ENCODE data around the gene PLIN4. TPM values are rescaled to one million over a fixed set of nuclear protein-coding genes. Genes with fewer than 3 reads are reported as not detected.

PLIN4 gene
- total RNA-seq, 5 donors from 2014 or later (not counting 1 experiment from before 2014, with no cell fraction given) = 0.06 to 0.16 (median 0.15) TPM; not detected in 2

DNA sequence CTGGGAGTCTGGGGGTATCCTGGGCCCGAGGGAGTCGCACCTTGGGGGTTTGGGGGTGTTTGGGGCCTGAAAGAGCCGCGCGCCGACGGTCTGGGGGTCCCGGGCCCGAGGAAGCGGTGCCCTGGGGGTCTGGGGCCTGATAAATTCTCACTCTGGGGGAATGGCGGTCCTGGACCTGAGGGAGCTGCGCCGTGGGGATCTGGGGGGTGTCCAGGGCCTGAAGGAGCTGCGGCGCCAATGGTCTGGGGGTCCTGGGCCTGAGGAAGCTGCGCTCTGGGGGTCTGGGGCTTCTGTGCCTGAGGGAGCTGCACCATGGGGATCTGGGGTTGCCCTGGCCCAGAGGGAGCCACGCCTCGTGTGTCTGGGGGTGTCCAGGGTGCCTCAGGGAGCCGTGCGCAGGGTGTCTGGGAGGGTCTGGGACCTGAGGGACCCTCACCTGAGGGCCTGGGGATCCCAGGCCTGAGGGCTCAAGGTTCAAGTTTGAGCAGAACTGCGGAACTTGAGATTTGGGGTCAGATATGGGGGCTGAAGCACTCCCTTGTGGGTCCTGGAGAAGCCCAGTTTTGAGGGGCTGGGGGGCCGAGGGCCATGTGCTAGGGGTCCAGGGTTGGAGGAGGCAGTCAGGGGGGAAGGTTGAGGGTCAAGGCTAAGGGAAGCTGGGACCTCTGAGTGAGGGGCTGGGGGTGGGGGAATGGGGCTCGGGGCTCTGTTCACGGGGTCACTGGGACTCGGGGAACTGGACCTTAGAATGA is 45.1 kb downstream of the PLIN4 start:
- H3K9me3 ChIP-seq = no peaks in the 10 kb centered on the region
- H3K27ac Mint-ChIP-seq = no peak overlapping the region
- no peaks in the 10 kb centered on the region for H3K27me3 ChIP-seq (replicated peaks in 1 of 2; ENCODE audit: control insufficient read depth in 2 of 2, extremely low read depth in 1 of 2, insufficient read depth in 2 of 2, low read length in 1 of 2)
- H3K27ac ChIP-seq (ENCODE audit: low read length) = peak overlapping the region; percentile 1
- peaks cover 23 to 25% (median 24%) of the 10 kb centered on the region in 3 donors for H3K4me1 Mint-ChIP-seq
- ATAC-seq (replicated peaks in 1 of 4) (no peak), DNase-seq (no peak)
- WGBS (ENCODE audit: insufficient coverage) = 40% methylated on average over 24 of the region's 25 CpGs
- peak overlapping the region in 2 of 3 donors; percentile 73 to 76 for H3K4me3 Mint-ChIP-seq
- H3K9me3 Mint-ChIP-seq = no peaks in the 10 kb centered on the region
- ChIA-PET POLR2A (no interaction called here), CTCF (interaction anchor here in 1 of 2 donors (0.6 kb wide), 2 partner anchors 11 to 18 kb away, joined by 3 read pairs; no protein-coding TSS in a partner anchor)
- H3K4me1 ChIP-seq (ENCODE audit: control insufficient read depth in 1 of 2, extremely low read depth in 1 of 2, insufficient read depth in 2 of 2, low read length in 2 of 2) = peaks cover 15 to 38% of the 10 kb centered on the region in 2 experiments
- H3K36me3 ChIP-seq (ENCODE audit: control insufficient read depth in 2 of 2, extremely low read depth in 1 of 2, insufficient read depth in 1 of 2, low read length in 1 of 2) = peaks cover 0 to 18% of the 10 kb centered on the region in 2 donors
- no peaks in the 10 kb centered on the region for H3K27me3 Mint-ChIP-seq
- peak overlapping the region; percentile 58 to 80 for H3K4me3 ChIP-seq (ENCODE audit: control insufficient read depth in 1 of 2, extremely low read depth in 1 of 2, low read length in 1 of 2)
- H3K36me3 Mint-ChIP-seq = peaks cover 12% of the 10 kb centered on the region

DNA sequence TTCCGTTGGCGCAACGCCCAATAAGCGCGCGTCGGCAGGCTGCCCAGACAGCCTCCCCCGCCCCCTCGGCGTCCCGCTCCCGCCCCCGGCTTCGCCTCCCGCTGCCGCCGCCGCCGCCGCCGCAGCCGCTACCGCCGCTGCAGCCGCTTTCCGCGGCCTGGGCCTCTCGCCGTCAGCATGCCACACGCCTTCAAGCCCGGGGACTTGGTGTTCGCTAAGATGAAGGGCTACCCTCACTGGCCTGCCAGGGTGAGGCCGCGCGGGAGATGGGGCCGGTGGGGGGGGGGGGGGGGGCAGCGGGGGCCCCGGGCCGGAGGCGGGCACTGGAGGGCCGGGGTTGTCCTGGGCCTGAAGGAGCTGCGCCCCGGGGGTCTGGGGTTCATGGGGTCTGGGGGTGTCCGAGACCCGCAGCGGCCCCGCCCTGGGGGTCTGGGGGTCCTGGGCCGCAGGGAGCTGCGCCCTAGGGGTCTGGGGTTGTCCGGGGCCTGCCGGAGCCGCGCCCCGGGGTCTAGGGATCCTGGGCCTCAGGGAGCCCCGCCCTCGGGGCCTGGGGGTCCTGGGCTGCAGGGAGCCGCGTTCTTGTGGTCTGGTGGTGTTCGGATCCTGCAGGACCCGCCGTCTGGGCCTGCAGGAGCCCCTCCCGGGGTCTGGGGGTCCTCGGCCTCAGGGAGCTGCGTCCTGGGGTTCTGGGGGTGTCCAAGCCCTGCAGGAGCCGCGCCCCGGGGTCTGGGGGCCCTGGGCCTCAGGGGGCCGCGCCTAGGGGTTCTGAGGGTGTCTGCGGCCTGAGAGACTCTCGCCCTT is 45.9 kb downstream of the PLIN4 start, which contains the start of gene HDGFL2:
HDGFL2 (plus strand) TSS at position 124 of the 801 bp plus-strand sequence; CDS start at position 178, 54 bp downstream.
- H3K27me3 Mint-ChIP-seq = no peaks in the 10 kb centered on the region
- Histone ChIP-seq H3K4me1 (ENCODE audit: control insufficient read depth in 1 of 2, extremely low read depth in 1 of 2, insufficient read depth in 2 of 2, low read length in 2 of 2) (peaks cover 15 to 38% of the 10 kb centered on the region in 2 experiments), H3K27ac (ENCODE audit: low read length) (peak within 1 kb of the TSS; percentile 83), H3K4me3 (ENCODE audit: control insufficient read depth in 1 of 2, extremely low read depth in 1 of 2, low read length in 1 of 2) (peak within 1 kb of the TSS; percentile 80 to 84), H3K36me3 (ENCODE audit: control insufficient read depth in 2 of 2, extremely low read depth in 1 of 2, insufficient read depth in 1 of 2, low read length in 1 of 2) (peaks cover 0 to 16% of the 10 kb centered on the region in 2 donors), H3K27me3 (replicated peaks in 1 of 2; ENCODE audit: control insufficient read depth in 2 of 2, extremely low read depth in 1 of 2, insufficient read depth in 2 of 2, low read length in 1 of 2) (no peaks in the 10 kb centered on the region), H3K9me3 (no peaks in the 10 kb centered on the region)
- CTCF ChIA-PET = interaction anchor here in 1 of 2 donors (1.0 to 1.9 kb wide), 7 partner anchors 14 to 319 kb away, joined by 3 to 13 read pairs (median 6); partner anchors contain the start of genes FEM1A, MPND and SH3GL1
- under 1% methylated on average over 54 of the region's 71 CpGs for WGBS (ENCODE audit: insufficient coverage)
- H3K4me1 Mint-ChIP-seq = peaks cover 23 to 25% (median 24%) of the 10 kb centered on the region in 3 donors
- H3K27ac Mint-ChIP-seq = no peak within 1 kb of the TSS
- no peaks in the 10 kb centered on the region for H3K9me3 Mint-ChIP-seq
- POLR2A ChIA-PET = interaction anchor here in 1 of 2 donors (0.9 to 1.3 kb wide), 3 partner anchors 70 to 226 kb away, joined by 3 to 5 read pairs (median 4); partner anchors contain the start of genes CHAF1A, SH3GL1 and YJU2
- H3K36me3 Mint-ChIP-seq = peaks cover 8% of the 10 kb centered on the region
- H3K4me3 Mint-ChIP-seq = peak within 1 kb of the TSS in 2 of 3 donors; percentile 73 to 76
- peak in 4 of 35 experiments; percentile 85 to 97 (median 95) for DNase-seq
- no peak for ATAC-seq (replicated peaks in 1 of 4)

GRCh38 chr19:4471403-4472173 is 46.7 kb downstream of the PLIN4 start:
- peaks cover 3% of the 10 kb centered on the region for H3K36me3 Mint-ChIP-seq
- no peaks in the 10 kb centered on the region for H3K9me3 Mint-ChIP-seq
- peaks cover 15 to 38% of the 10 kb centered on the region in 2 experiments for H3K4me1 ChIP-seq (ENCODE audit: control insufficient read depth in 1 of 2, extremely low read depth in 1 of 2, insufficient read depth in 2 of 2, low read length in 2 of 2)
- peak; percentile 84 to 86 (median 84) for ATAC-seq (replicated peaks in 1 of 4)
- H3K4me3 ChIP-seq (ENCODE audit: control insufficient read depth in 1 of 2, extremely low read depth in 1 of 2, low read length in 1 of 2) = peak overlapping the region; percentile 76 to 84
- H3K9me3 ChIP-seq = no peaks in the 10 kb centered on the region
- no peaks in the 10 kb centered on the region for H3K27me3 ChIP-seq (replicated peaks in 1 of 2; ENCODE audit: control insufficient read depth in 2 of 2, extremely low read depth in 1 of 2, insufficient read depth in 2 of 2, low read length in 1 of 2)
- peaks cover 0 to 9% of the 10 kb centered on the region in 2 donors for H3K36me3 ChIP-seq (ENCODE audit: control insufficient read depth in 2 of 2, extremely low read depth in 1 of 2, insufficient read depth in 1 of 2, low read length in 1 of 2)
- ChIA-PET CTCF (interaction anchor here in 1 of 2 donors (0.5 to 1.9 kb wide), 10 partner anchors 13 to 484 kb away, joined by 3 to 13 read pairs (median 6); partner anchors contain the start of genes CHAF1A, FEM1A, MPND and SH3GL1), POLR2A (interaction anchor here (0.6 to 1.5 kb wide), 8 partner anchors 11 to 1149 kb away, joined by 3 to 6 read pairs (median 4); partner anchors contain the start of genes CHAF1A (in 1 of the 2), MPND (in 1 of the 2), SH3GL1 (in 1 of the 2) and YJU2 (in 1 of the 2))
- H3K27ac ChIP-seq (ENCODE audit: low read length) = peak overlapping the region; percentile 83
- WGBS (ENCODE audit: insufficient coverage) = under 1% methylated on average over 31 of the region's 33 CpGs
- H3K4me3 Mint-ChIP-seq = no peak overlapping the region
- H3K27ac Mint-ChIP-seq = no peak overlapping the region
- peaks cover 23 to 25% (median 24%) of the 10 kb centered on the region in 3 donors for H3K4me1 Mint-ChIP-seq
- peak; percentile 86 to 100 (median 98) for DNase-seq
- H3K27me3 Mint-ChIP-seq = no peaks in the 10 kb centered on the region

DNA sequence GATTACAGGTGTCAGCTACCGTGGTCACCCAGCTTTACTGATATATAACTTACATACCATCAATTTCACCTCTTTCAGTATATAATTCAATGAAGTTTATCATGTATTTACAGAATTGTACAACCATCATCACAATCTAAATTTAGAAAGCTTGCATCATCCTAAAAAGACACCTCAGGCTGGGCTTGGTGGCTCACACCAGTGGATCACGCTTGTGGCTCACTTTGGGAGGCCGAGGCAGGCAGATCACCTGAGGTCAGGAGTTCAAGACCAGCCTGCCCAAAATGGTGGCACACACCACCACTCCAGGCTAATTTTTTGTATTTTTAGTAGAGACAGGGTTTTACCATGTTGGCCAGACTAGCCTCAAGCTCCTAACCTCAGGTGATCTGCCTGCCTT is 50.5 kb downstream of the PLIN4 start:
- DNase-seq (no peak), ATAC-seq (replicated peaks in 1 of 4) (no peak)
- Histone ChIP-seq H3K4me3 (ENCODE audit: control insufficient read depth in 1 of 2, extremely low read depth in 1 of 2, low read length in 1 of 2) (no peak overlapping the region), H3K4me1 (ENCODE audit: control insufficient read depth in 1 of 2, extremely low read depth in 1 of 2, insufficient read depth in 2 of 2, low read length in 2 of 2) (peaks cover 2 to 16% of the 10 kb centered on the region in 2 experiments), H3K27me3 (replicated peaks in 1 of 2; ENCODE audit: control insufficient read depth in 2 of 2, extremely low read depth in 1 of 2, insufficient read depth in 2 of 2, low read length in 1 of 2) (no peaks in the 10 kb centered on the region), H3K9me3 (no peaks in the 10 kb centered on the region), H3K27ac (ENCODE audit: low read length) (no peak overlapping the region), H3K36me3 (ENCODE audit: control insufficient read depth in 2 of 2, extremely low read depth in 1 of 2, insufficient read depth in 1 of 2, low read length in 1 of 2) (no peaks in the 10 kb centered on the region)
- no peaks in the 10 kb centered on the region for H3K36me3 Mint-ChIP-seq
- H3K27me3 Mint-ChIP-seq = no peaks in the 10 kb centered on the region
- H3K4me1 Mint-ChIP-seq = peaks cover 5 to 8% (median 7%) of the 10 kb centered on the region in 3 donors
- no peak overlapping the region for H3K27ac Mint-ChIP-seq
- no peak overlapping the region for H3K4me3 Mint-ChIP-seq
- ChIA-PET POLR2A (no interaction called here), CTCF (interaction anchor here in 1 of 2 donors (0.7 kb wide), 1 partner anchor 14 kb away, joined by 7 read pairs; no protein-coding TSS in a partner anchor)
- WGBS (ENCODE audit: insufficient coverage) = no CpG with 5 or more reads among the region's 3 CpGs
- no peaks in the 10 kb centered on the region for H3K9me3 Mint-ChIP-seq

- H3K27me3 ChIP-seq (replicated peaks in 1 of 2; ENCODE audit: control insufficient read depth in 2 of 2, extremely low read depth in 1 of 2, insufficient read depth in 2 of 2, low read length in 1 of 2) = no peaks in the 10 kb centered on the region
- H3K27me3 Mint-ChIP-seq = no peaks in the 10 kb centered on the region
- H3K4me1 Mint-ChIP-seq = peaks cover 0 to 2% (median under 1%) of the 10 kb centered on the region in 3 donors
- ATAC-seq (replicated peaks in 1 of 4) (no peak), DNase-seq (no peak)
- no peak overlapping the region for H3K4me3 Mint-ChIP-seq
- CTCF ChIA-PET = interaction anchor here in 1 of 2 donors (0.7 kb wide), 1 partner anchor 987 kb away, joined by 5 read pairs; no protein-coding TSS in a partner anchor
- no peaks in the 10 kb centered on the region for H3K9me3 ChIP-seq
- no peaks in the 10 kb centered on the region for H3K4me1 ChIP-seq (ENCODE audit: control insufficient read depth in 1 of 2, extremely low read depth in 1 of 2, insufficient read depth in 2 of 2, low read length in 2 of 2)
- no peak overlapping the region for H3K27ac ChIP-seq (ENCODE audit: low read length)
- H3K27ac Mint-ChIP-seq = no peak overlapping the region
- no peaks in the 10 kb centered on the region for H3K36me3 ChIP-seq (ENCODE audit: control insufficient read depth in 2 of 2, extremely low read depth in 1 of 2, insufficient read depth in 1 of 2, low read length in 1 of 2)
- H3K36me3 Mint-ChIP-seq = no peaks in the 10 kb centered on the region
- WGBS (ENCODE audit: insufficient coverage) = 67% methylated on average over 5 of the region's 8 CpGs
- POLR2A ChIA-PET = no interaction called here
- no peak overlapping the region for H3K4me3 ChIP-seq (ENCODE audit: control insufficient read depth in 1 of 2, extremely low read depth in 1 of 2, low read length in 1 of 2)
- H3K9me3 Mint-ChIP-seq = no peaks in the 10 kb centered on the region
These were observed 53.3 kb downstream of the PLIN4 start for GRCh38 chr19:4464815-4465581.

All from T-cell (primary cell).